Loucy (cell line): Measurements from ENCODE around the gene AAGAB.

ENCODE experiments used
- H2AFZ ChIP-seq: fragments of 200-600 bp; sonication (generic); 2 replicates; pipeline ENCODE4 v1.6.0; 2016; ENCODE audit warnings: antibody characterized with exemption, mild to moderate bottlenecking, low read length, moderate library complexity
- H3F3A ChIP-seq: fragments of 200-600 bp; 2 replicates; pipeline ENCODE4 v1.6.0; 2016; ENCODE audit warnings: antibody characterized with exemption, low read depth, mild to moderate bottlenecking
- H3K27me3 ChIP-seq: fragments of 200-600 bp; sonication (generic); 2 replicates; pipeline ENCODE4 v1.6.1; 2014; ENCODE audit warnings: low read length, mild to moderate bottlenecking; ENCODE audit not compliant: insufficient read depth, poor library complexity, severe bottlenecking
- H3K36me3 ChIP-seq: fragments of 200-600 bp; sonication (generic); 2 replicates; pipeline ENCODE4 v1.6.1; 2016; ENCODE audit warnings: low read length; ENCODE audit not compliant: insufficient read depth
- H3K4me1 ChIP-seq: fragments of 200-600 bp; sonication (generic); 2 replicates; pipeline ENCODE4 v1.5.1; 2014; ENCODE audit warnings: low read length, mild to moderate bottlenecking; ENCODE audit not compliant: insufficient read depth, poor library complexity, severe bottlenecking
- H3K4me2 ChIP-seq: fragments of 200-600 bp; sonication (generic); 2 replicates; pipeline ENCODE4 v1.6.0; 2014; ENCODE audit warnings: antibody characterized with exemption, low read length, low read depth, mild to moderate bottlenecking; ENCODE audit not compliant: poor library complexity, severe bottlenecking
- H3K4me3 ChIP-seq: fragments of 200-600 bp; sonication (generic); 2 replicates; pipeline ENCODE4 v1.5.1; 2014; ENCODE audit warnings: low read length, mild to moderate bottlenecking, mixed read lengths; ENCODE audit not compliant: poor library complexity, severe bottlenecking
- H3K79me2 ChIP-seq: fragments of 200-600 bp; sonication (generic); 2 replicates; pipeline ENCODE4 v1.6.1; 2014; ENCODE audit warnings: low read length; ENCODE audit not compliant: insufficient read depth
- H3K9ac ChIP-seq: fragments of 200-600 bp; sonication (generic); 2 replicates; pipeline ENCODE4 v1.6.0; 2014; ENCODE audit warnings: mild to moderate bottlenecking, low read depth, low read length, moderate library complexity; ENCODE audit not compliant: poor library complexity, severe bottlenecking
- H3K9me2 ChIP-seq: fragments of 200-600 bp; sonication (generic); replicated peaks from 2 replicates; pipeline ENCODE4 v1.6.1; 2016; ENCODE audit warnings: low read depth, low read length, mixed read lengths
- H3K9me3 ChIP-seq: fragments of 200-600 bp; sonication (generic); 2 replicates; pipeline ENCODE4 v1.6.1; 2014; ENCODE audit warnings: mild to moderate bottlenecking, antibody characterized with exemption, low read length, low read depth; ENCODE audit not compliant: insufficient read depth
- H4K20me1 ChIP-seq: fragments of 200-600 bp; sonication (generic); 2 replicates; pipeline ENCODE4 v1.6.0; 2014; ENCODE audit warnings: antibody characterized with exemption, low read length, mild to moderate bottlenecking; ENCODE audit not compliant: insufficient read depth, poor library complexity, severe bottlenecking
- EZH2phosphoT487 ChIP-seq: fragments of 200-600 bp; IDR thresholded peaks from 2 replicates; pipeline ENCODE4 v1.6.1; 2018; ENCODE audit warnings: antibody characterized with exemption, mild to moderate bottlenecking, moderate library complexity, borderline replicate concordance
- TF ChIP-seq, protein P1 (sequence below): fragments of 200-600 bp; sonication (generic); conservative IDR thresholded peaks from 2 replicates; pipeline ENCODE4 v1.5.1; 2014; ENCODE audit warnings: mild to moderate bottlenecking, antibody characterized with exemption, low read length

AAGAB gene

DNA sequence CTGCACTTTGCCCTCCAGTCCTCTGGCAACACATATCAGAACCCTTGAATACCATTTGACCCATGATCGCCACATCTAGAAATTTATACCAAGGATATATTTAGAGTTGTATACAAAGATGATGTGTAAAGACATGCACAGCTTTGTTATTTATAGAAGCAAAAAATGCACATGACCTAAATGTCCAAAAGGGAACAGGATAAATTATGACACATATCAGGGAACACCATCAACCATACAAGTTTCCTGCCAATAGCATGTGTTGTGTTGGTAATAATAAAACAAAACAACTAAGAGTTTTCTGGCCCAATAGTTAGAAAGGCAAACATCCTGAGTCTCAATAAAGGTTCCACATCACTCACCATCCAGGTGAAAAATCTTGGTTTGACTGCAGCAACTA, 51.5 kb downstream of the AAGAB start:
- no peaks in the 10 kb centered on the region for H3K79me2 ChIP-seq
- H3K36me3 ChIP-seq, result peaks cover 77% of the 10 kb centered on the region; the same call in 1 of the 2 replicates
- H4K20me1 ChIP-seq, result no peaks in the 10 kb centered on the region
- H2AFZ ChIP-seq, result no peak overlapping the region
- no peaks in the 10 kb centered on the region for H3K9me2 ChIP-seq
- H3K4me1 ChIP-seq, result peaks cover 9% of the 10 kb centered on the region
- H3K9ac ChIP-seq, result no peak overlapping the region
- no peak overlapping the region for H3K4me2 ChIP-seq
- TF ChIP-seq, protein P1, sequence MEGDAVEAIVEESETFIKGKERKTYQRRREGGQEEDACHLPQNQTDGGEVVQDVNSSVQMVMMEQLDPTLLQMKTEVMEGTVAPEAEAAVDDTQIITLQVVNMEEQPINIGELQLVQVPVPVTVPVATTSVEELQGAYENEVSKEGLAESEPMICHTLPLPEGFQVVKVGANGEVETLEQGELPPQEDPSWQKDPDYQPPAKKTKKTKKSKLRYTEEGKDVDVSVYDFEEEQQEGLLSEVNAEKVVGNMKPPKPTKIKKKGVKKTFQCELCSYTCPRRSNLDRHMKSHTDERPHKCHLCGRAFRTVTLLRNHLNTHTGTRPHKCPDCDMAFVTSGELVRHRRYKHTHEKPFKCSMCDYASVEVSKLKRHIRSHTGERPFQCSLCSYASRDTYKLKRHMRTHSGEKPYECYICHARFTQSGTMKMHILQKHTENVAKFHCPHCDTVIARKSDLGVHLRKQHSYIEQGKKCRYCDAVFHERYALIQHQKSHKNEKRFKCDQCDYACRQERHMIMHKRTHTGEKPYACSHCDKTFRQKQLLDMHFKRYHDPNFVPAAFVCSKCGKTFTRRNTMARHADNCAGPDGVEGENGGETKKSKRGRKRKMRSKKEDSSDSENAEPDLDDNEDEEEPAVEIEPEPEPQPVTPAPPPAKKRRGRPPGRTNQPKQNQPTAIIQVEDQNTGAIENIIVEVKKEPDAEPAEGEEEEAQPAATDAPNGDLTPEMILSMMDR, result no peak
- no peak for TF ChIP-seq EZH2phosphoT487
- H3F3A ChIP-seq, result no peaks in the 10 kb centered on the region
- no peaks in the 10 kb centered on the region for H3K9me3 ChIP-seq
- H3K27me3 ChIP-seq, result no peaks in the 10 kb centered on the region
- H3K4me3 ChIP-seq, result no peak overlapping the region

DNA sequence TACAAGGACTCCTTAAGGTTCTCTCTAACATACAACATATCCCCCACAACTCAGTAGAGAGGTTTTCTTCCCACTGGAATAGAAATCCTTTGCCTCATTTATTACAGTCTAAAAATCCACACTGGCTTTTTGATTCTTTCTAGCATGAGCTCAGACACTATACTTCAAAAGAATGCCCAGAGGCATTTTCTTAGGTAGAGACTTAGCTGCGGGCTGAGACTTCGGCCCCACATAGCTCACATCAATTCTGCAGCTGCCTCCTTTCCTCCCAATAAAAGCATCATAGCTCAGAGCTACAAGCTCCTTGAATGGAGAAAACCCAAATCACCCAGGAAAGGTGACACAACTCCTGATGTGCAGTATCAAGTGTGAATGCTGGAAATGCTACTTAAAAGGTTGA, 52.4 kb downstream of the AAGAB start:
- H3K4me1 ChIP-seq, result peaks cover 12% of the 10 kb centered on the region
- TF ChIP-seq, protein P1, result no peak
- TF ChIP-seq EZH2phosphoT487, result no peak
- H3K4me3 ChIP-seq, result no peak overlapping the region
- no peaks in the 10 kb centered on the region for H3K9me3 ChIP-seq
- H3K36me3 ChIP-seq, result peaks cover 69% of the 10 kb centered on the region; the same call in 1 of the 2 replicates
- H2AFZ ChIP-seq, result no peak overlapping the region
- no peaks in the 10 kb centered on the region for H3K79me2 ChIP-seq
- H3K9ac ChIP-seq, result no peak overlapping the region
- no peaks in the 10 kb centered on the region for H3K9me2 ChIP-seq
- no peaks in the 10 kb centered on the region for H3K27me3 ChIP-seq
- no peak overlapping the region for H3K4me2 ChIP-seq
- no peaks in the 10 kb centered on the region for H4K20me1 ChIP-seq
- H3F3A ChIP-seq, result no peaks in the 10 kb centered on the region

DNA sequence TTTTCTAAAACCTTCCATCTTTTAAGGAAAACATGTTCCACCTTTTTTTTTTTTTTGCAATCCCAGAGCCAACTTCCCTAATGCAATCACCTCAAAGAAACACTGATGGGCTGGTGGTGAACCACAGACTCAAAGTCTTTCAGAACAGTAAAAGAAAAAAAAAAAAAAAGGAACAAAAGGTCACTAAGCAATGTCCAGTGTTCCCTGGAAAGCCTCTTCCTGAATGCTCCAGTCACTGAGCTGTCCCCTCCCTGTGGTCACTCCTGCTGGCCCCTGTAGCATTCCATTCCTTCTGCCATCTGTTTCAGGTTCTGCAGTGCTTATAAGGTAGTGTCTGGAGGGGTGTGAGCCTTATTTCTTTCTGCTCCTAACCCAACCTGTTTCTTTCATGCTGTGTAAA, 53.3 kb downstream of the AAGAB start:
- Histone ChIP-seq H3F3A (no peaks in the 10 kb centered on the region), H3K4me1 (peaks cover 12% of the 10 kb centered on the region), H2AFZ (no peak overlapping the region), H3K9me2 (no peaks in the 10 kb centered on the region), H3K9ac (no peak overlapping the region), H3K9me3 (no peaks in the 10 kb centered on the region), H3K79me2 (no peaks in the 10 kb centered on the region), H3K36me3 (peaks cover 61% of the 10 kb centered on the region; the same call in 1 of the 2 replicates), H3K4me2 (no peak overlapping the region), H4K20me1 (no peaks in the 10 kb centered on the region), H3K4me3 (no peak overlapping the region), H3K27me3 (no peaks in the 10 kb centered on the region)
- TF ChIP-seq, protein P1, result no peak
- TF ChIP-seq EZH2phosphoT487, result no peak
